Right renal cortex interstitium (tissue), 3 donors: ENCODE results near the gene ANKMY1. TPM values are rescaled to one million over a fixed set of nuclear protein-coding genes. Genes with fewer than 3 reads are reported as not detected.
A peak's percentile ranks its signal among the peaks of the same experiment; 100 is the strongest.
"Not testable (repeated sequence)": the region's sequence is repeated elsewhere in the genome, so short reads cannot be mapped to it uniquely, and the experiment has no call there.

Source experiments
- DNase-seq, 3 donors: peaks; one replicate each; pipeline ENCODE4 v3.0.0-alpha.2; 2013; ENCODE audit warnings: low read depth in 3 of 3, low spot score in 2 of 3
- polyA plus RNA-seq, 3 donors: library from polyadenylated mRNA; unstranded; fragments of 120-200 nt; gene quantifications; one replicate each; pipeline ENCODE4 v1.2.1, GENCODE V29; 2013; ENCODE audit not compliant: insufficient read length in 3 of 3

ANKMY1 gene
- polyA plus RNA-seq, 3 donors = 8.7 to 11.9 (median 9.0) TPM

- no peak for DNase-seq
Observed at GRCh38 chr2:240569998-240570530, 12.3 kb upstream of the ANKMY1 start.

- DNase-seq = no peak
Observed at GRCh38 chr2:240569523-240569997, 11.8 kb upstream of the ANKMY1 start.

DNA sequence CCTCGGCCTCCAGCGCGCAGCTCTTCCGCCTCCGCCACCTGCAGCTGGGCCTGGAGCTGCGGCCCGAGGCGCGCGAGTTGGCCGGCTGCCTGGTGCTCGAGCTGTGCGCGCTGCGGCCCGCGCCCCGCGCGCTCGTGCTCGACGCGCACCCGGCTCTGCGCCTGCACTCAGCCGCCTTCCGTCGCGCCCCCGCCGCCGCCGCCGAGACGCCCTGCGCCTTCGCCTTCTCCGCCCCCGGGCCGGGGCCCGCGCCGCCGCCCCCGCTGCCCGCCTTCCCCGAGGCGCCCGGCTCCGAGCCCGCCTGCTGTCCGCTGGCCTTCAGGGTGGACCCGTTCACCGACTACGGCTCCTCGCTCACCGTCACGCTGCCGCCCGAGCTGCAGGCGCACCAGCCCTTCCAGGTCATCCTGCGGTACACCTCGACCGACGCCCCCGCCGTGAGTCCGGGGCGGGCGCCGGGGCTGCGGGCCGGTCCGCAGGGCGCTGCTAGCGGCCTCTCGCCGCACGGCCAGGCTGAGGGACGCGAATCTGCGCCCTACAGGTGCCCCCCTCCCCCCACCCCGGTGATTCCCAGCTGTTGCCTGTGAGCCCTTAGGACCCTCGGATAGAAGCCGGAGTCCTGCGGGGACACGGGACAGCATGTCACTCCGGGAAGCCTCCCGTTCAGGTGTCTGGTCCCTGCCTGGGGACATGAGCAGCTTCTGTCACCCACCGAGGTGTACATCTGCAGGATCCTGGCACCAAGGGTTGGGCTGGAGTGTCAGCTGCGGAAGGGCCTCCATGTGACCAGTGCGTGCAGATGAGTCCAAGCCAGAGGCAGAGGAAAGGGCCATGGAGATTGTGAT, 11.1 kb upstream of the ANKMY1 start:
- no peak for DNase-seq

DNA sequence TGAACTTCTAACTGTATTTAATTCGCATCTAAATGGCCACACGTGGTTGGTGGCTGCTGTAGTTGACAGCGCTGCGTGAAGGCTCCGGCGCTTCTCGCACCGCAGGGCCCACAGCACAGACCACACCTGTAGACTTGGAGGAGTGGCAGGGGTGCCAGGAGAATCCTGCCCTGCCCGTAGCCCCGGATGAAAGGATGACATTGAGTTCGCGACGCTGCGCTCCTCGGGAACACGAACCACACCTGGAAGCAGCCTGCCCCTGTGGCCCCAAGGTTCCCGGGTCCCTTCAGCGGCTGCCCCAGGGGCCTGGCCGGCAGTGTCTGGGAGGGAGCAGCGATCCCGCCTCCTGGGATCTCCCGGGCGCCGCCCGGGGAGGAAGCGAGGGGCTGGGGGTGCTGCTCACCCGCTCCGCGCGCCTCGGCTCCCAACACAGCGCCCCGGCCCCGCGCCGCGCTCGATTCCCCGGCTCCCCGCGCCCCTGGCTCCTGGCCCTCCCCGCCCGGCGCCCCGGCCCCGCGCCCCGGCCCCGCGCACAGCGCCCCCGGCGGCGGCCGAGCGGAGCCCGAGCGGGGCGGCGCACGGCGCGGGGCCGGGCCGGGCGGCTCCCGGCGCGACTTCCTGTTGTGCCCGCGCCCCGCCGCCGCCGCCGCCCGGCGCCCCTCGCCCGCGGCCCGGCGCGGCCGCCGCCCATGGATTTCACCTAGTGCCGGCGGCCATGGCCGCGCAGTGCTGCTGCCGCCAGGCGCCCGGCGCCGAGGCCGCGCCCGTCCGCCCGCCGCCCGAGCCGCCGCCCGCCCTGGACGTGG, 10.3 kb upstream of the ANKMY1 start, which contains the start of gene RNPEPL1:
Gene RNPEPL1 (plus strand): TSS at position 613 of the 806 bp plus-strand sequence. CDS start 103 bp downstream, at position 716.
- DNase-seq = no peak

GRCh38 chr2:240567137-240567871, 9.5 kb upstream of the ANKMY1 start:
- DNase-seq = no peak

- no peak for DNase-seq
Observed at GRCh38 chr2:240566203-240567136, 8.7 kb upstream of the ANKMY1 start.

DNA sequence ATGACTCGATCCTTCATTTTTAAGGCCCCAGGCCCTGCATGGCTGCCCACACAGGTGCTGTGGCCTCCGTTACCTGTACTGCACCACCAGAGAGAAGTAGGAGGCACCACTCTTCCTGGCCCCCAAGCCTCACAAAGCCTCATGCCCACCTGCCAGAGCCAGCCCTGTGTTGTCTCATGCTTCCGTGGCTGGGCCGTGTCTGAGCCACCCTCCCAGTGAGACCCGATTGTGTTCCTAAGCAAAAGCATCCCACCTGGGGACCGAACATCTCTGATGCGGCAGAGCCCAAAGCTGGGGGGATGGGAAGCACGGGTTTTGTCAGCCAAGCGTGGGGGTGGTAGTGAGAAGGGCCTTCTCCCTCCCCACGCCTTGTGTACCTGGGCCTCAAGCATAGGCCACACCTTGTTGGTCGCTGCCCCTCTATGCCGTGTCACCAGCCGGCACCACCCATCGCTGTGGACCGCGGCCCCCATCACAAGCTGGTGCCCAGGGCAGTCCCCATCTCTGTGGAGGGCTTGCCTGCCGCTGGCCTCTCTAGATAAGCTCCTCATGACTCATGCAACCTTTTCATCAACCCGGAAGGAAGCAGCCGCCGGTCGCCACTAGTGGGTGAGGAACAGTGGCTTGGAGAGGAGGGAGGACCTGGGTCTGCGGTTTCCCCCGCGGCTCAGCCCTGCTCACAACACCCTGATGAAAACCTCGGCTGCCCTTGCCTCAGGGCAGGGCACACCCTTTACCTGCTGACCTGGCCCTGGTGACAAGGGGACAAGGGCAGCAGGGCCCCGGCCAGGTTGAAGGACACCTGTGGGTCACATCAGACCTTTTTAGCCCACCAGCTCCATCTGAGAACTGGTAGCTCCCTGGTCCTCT, 7.8 kb upstream of the ANKMY1 start:
- DNase-seq = no peak

DNA sequence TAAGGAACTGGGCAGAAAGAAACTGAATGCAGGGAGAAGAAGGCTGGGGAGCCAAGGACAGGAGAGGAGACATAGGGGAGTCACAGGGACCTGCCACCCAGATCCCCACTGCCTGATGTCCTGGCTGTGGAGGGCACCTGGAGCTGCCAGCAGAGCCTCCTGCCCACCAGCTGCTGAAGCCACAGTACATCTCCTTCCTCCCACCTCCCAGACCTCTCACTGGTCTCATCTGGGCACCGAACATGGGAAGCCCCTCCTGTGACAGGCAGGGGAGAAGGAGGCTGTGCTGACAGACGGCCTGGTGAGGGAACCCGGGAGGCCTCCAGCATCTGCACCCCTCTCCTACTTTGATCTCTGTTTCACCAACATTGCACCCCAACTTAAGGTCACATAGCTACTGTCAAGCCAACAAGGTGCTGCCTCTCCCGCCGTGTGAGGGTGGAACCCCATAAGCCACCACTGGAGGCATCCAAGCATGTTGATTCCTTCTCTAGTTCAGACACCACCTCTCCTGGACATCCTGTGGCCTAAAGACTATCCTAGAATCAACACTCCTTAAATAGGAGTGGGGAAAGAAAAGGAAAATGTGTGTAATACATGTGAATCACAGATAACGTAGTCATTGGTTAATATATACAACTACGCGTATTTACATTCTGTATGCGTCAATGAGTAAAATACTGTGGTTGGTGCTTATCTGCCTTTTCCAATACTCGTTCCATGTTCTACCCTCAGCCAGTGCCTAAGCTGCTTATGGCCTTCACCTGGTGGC, 7.0 kb upstream of the ANKMY1 start:
- DNase-seq = no peak

DNA sequence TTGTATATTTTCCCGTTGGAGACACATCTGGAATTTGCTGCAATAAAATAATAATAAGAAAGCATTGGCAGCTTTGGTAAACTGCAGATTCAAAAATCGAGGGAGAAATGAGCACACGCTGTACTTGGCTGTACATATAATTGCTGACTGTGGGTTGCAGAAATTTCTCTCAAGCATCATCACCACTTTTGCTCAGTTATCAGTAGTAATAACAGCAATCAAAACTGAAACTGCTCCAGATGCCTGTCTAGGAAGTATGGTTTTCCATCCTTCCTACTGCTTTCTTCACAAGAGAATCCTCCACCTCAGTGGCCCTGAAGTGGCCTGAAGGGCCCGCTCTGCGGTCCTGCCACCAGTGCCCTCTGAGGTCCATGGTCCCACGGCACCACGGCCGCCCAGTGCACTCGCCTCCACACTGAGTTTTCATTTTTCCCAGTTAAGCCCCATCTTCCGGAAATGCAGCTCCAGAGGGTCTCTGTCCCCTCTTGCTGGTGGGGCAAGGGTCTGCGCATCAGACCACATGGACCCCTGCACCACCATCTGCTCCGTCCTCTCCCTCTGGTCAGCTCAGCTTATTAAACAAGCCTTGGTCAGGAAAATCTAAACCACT, 6.3 kb upstream of the ANKMY1 start:
- no peak for DNase-seq

- DNase-seq = not testable (repeated sequence)
Observed at GRCh38 chr2:240563231-240563630, 5.4 kb upstream of the ANKMY1 start.

- no peak for DNase-seq
Observed at GRCh38 chr2:240561325-240561971, 3.7 kb upstream of the ANKMY1 start.

- peak; percentile 94 to 97 (median 95) for DNase-seq
Observed at GRCh38 chr2:240560480-240561324, 2.9 kb upstream of the ANKMY1 start.

- DNase-seq = no peak
Observed at GRCh38 chr2:240560084-240560479, 2.3 kb upstream of the ANKMY1 start, which contains the start of gene DUSP28. DUSP28 (plus strand) TSS chr2:240560357; CDS start chr2:240560685, 328 bp downstream.

GRCh38 chr2:240559286-240559685, 1.5 kb upstream of the ANKMY1 start:
- no peak for DNase-seq

DNA sequence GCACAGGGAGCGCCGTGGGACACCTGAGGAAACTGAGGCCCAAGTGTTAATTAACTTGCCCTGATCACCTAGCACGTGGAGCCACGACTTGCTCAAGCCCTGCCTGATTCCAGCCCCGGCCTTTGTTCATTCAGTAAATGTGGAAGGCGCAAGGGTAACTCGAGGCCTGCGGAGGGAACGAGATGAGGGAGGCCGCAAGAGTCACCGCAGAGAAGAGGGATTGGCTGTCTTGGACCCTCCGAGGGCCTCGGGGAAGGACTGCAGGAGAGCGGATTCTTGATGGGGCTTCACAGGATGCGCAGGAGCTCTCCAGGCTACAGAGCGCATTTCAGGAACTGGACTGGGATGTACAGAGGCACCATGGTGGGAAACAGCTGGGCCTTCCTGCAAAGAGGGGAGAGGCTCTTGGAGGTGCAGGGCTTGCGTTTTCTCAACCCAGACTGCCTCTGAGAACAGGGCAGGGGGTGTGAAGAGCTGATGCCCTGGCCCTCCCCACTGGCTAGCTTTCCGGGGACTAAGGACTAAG, 511 bp upstream of the ANKMY1 start:
- no peak for DNase-seq
